ENCODE results near the gene RXRB.
"Not testable (repeated sequence)": the region's sequence is repeated elsewhere in the genome, so short reads cannot be mapped to it uniquely, and the experiment has no call there.

The RXRB gene

GRCh38 chr6:33160728-33161344, 39.6 kb downstream of the RXRB start:
- no peak for DNase-seq

GRCh38 chr6:33160096-33160495, 40.4 kb downstream of the RXRB start:
- no peak for DNase-seq

DNA sequence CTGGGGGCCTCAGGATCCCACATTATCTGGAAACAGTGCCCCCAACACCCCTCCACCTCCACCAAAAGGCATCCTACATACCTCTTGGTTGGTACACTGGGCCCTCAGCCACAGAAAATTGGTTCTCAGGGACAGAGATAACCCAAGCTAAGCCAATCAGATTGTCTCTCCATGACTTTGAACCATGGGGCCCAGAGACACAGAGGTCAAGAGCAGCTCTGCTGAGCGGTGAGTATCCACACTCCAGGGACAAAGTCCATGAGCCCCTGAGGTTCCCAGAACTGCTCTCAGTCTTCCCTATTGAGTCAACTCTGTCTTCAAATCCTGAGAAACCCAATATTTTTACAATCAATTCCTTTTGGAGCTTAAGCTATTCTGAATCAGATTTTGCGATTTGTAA, 43.5 kb downstream of the RXRB start:
- DNase-seq = no peak

- DNase-seq = no peak
Measured at GRCh38 chr6:33156561-33156960, 43.9 kb downstream of the RXRB start.

GRCh38 chr6:33154349-33154748, 46.1 kb downstream of the RXRB start:
- no peak for DNase-seq

- no peak for DNase-seq
Measured at GRCh38 chr6:33151050-33151449, 49.4 kb downstream of the RXRB start.

- not testable (repeated sequence) for DNase-seq
Measured at GRCh38 chr6:33150560-33150959, 49.9 kb downstream of the RXRB start.

- no peak for DNase-seq
Measured at GRCh38 chr6:33147807-33148666, 52.4 kb downstream of the RXRB start.

DNA sequence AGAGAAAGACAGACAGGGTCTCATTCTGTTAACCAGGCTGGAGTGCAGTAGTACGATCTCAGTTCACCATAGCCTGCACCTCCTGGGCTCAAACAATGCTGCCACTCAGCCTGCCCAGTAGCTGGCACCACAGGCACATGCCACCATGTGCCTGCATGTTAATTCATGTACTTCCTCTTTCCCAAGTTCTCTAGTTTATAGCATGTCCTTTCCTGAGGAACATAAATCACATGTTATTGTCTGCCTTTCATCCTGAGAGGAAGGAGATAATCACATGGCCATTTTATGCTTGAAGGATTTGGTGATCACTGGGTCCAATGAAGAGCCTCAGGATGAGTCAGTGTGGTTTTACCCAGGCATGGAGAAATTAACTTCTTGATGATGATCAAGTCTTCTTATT, 56.1 kb downstream of the RXRB start:
- no peak for DNase-seq
